ENCODE results near the gene IRAK1BP1. TPM values are rescaled to one million over a fixed set of nuclear protein-coding genes. Genes with fewer than 3 reads are reported as not detected.

Gene IRAK1BP1
- total and polyA plus RNA-seq, 2 donors (not counting 1 experiment from before 2014, with no cell fraction given) = 2.3 to 3.0 TPM

GRCh38 chr6:78896227-78896626 is 28.9 kb downstream of the IRAK1BP1 start:
- DNase-seq (no peak), ATAC-seq (ENCODE audit: low read depth) (no peak)
- H3K27ac Mint-ChIP-seq = no peak overlapping the region
- no peaks in the 10 kb centered on the region for H3K36me3 ChIP-seq (replicated peaks in 1 of 2; ENCODE audit: control extremely low read depth in 1 of 2, control insufficient read depth in 1 of 2, extremely low read depth in 1 of 2, insufficient read depth in 2 of 2, low read length in 1 of 2)
- H3K9ac ChIP-seq (ENCODE audit: low read length) = no peak overlapping the region
- no peaks in the 10 kb centered on the region for H3K4me1 Mint-ChIP-seq
- H3K4me1 ChIP-seq (ENCODE audit: control insufficient read depth in 2 of 2, insufficient read depth in 2 of 2, low read length in 2 of 2) = no peaks in the 10 kb centered on the region
- H3K79me2 ChIP-seq (ENCODE audit: control insufficient read depth, insufficient read depth, low read length) = no peaks in the 10 kb centered on the region
- intact Hi-C loops (cut with micrococcal nuclease) = no loop called here
- H3K27ac ChIP-seq (ENCODE audit: low read length in 2 of 2) = no peak overlapping the region
- no peaks in the 10 kb centered on the region for H4K20me1 ChIP-seq (ENCODE audit: control insufficient read depth, insufficient read depth, low read length, poor library complexity, severe bottlenecking)
- H3K9me3 ChIP-seq (ENCODE audit: control extremely low read depth in 1 of 3, control insufficient read depth in 2 of 3, insufficient read depth in 1 of 3, low read length in 2 of 3) = no peaks in the 10 kb centered on the region
- no peaks in the 10 kb centered on the region for H3K27me3 ChIP-seq (replicated peaks in 1 of 4; ENCODE audit: control extremely low read depth in 1 of 4, control insufficient read depth in 3 of 4, insufficient read depth in 4 of 4, low read length in 3 of 4)
- no peak overlapping the region for H3K4me2 ChIP-seq (replicated peaks; ENCODE audit: low read depth, low read length, poor library complexity, severe bottlenecking)
- no peak overlapping the region for H2AFZ ChIP-seq (ENCODE audit: insufficient read depth, low read depth, low read length, poor library complexity, severe bottlenecking)
- CTCF ChIA-PET = no interaction called here
- POLR2A ChIA-PET = no interaction called here
- H3K9me3 Mint-ChIP-seq (ENCODE audit: insufficient read depth) = no peaks in the 10 kb centered on the region
- no peak overlapping the region for H3K4me3 Mint-ChIP-seq
- no peak overlapping the region for H3K4me3 ChIP-seq (ENCODE audit: control extremely low read depth in 1 of 5, extremely low read depth in 1 of 5, insufficient read depth in 1 of 5, low read depth in 2 of 5, low read length in 4 of 5)
- TF ChIP-seq EZH2 (IDR thresholded peaks at IDR 0.05; ENCODE audit: borderline replicate concordance, insufficient read depth, low read depth, low read length, poor library complexity, severe bottlenecking) = no peak
- no peak for TF ChIP-seq CTCF (IDR thresholded peaks at IDR 0.05)
- WGBS (ENCODE audit: insufficient coverage) = no CpG with 5 or more reads among the region's 2 CpGs
- no peaks in the 10 kb centered on the region for H3K27me3 Mint-ChIP-seq

GRCh38 chr6:78908621-78909020 is 41.3 kb downstream of the IRAK1BP1 start:
- CTCF ChIA-PET = no interaction called here
- Histone ChIP-seq H3K36me3 (replicated peaks in 1 of 2; ENCODE audit: control extremely low read depth in 1 of 2, control insufficient read depth in 1 of 2, extremely low read depth in 1 of 2, insufficient read depth in 2 of 2, low read length in 1 of 2) (no peaks in the 10 kb centered on the region), H3K9me3 (ENCODE audit: control extremely low read depth in 1 of 3, control insufficient read depth in 2 of 3, insufficient read depth in 1 of 3, low read length in 2 of 3) (no peaks in the 10 kb centered on the region), H3K9ac (ENCODE audit: low read length) (no peak overlapping the region), H3K4me3 (ENCODE audit: control extremely low read depth in 1 of 5, extremely low read depth in 1 of 5, insufficient read depth in 1 of 5, low read depth in 2 of 5, low read length in 4 of 5) (no peak overlapping the region), H3K27me3 (replicated peaks in 1 of 4; ENCODE audit: control extremely low read depth in 1 of 4, control insufficient read depth in 3 of 4, insufficient read depth in 4 of 4, low read length in 3 of 4) (peaks cover 0 to 21% (median 8%) of the 10 kb centered on the region in 4 experiments), H2AFZ (ENCODE audit: insufficient read depth, low read depth, low read length, poor library complexity, severe bottlenecking) (no peak overlapping the region), H3K27ac (ENCODE audit: low read length in 2 of 2) (no peak overlapping the region), H3K79me2 (ENCODE audit: control insufficient read depth, insufficient read depth, low read length) (no peaks in the 10 kb centered on the region), H4K20me1 (ENCODE audit: control insufficient read depth, insufficient read depth, low read length, poor library complexity, severe bottlenecking) (no peaks in the 10 kb centered on the region), H3K4me2 (replicated peaks; ENCODE audit: low read depth, low read length, poor library complexity, severe bottlenecking) (no peak overlapping the region), H3K4me1 (ENCODE audit: control insufficient read depth in 2 of 2, insufficient read depth in 2 of 2, low read length in 2 of 2) (peaks cover 9% of the 10 kb centered on the region in 2 donors)
- ATAC-seq (ENCODE audit: low read depth) = no peak
- H3K27me3 Mint-ChIP-seq = peaks cover 30% of the 10 kb centered on the region
- intact Hi-C loops (cut with micrococcal nuclease) = no loop called here
- peaks cover 19% of the 10 kb centered on the region for H3K4me1 Mint-ChIP-seq
- no peak overlapping the region for H3K27ac Mint-ChIP-seq
- no peak for DNase-seq
- POLR2A ChIA-PET = no interaction called here
- H3K9me3 Mint-ChIP-seq (ENCODE audit: insufficient read depth) = no peaks in the 10 kb centered on the region
- no CpG with 5 or more reads among the region's 2 CpGs for WGBS (ENCODE audit: insufficient coverage)
- no peak for TF ChIP-seq EZH2 (IDR thresholded peaks at IDR 0.05; ENCODE audit: borderline replicate concordance, insufficient read depth, low read depth, low read length, poor library complexity, severe bottlenecking)
- no peak for TF ChIP-seq CTCF (IDR thresholded peaks at IDR 0.05)
- no peak overlapping the region for H3K4me3 Mint-ChIP-seq
